B cell (primary cell): ENCODE results near the gene CLK2.

Experiments used
- CTCF ChIP-seq: fragments of 200-600 bp; IDR thresholded peaks from one replicate; pipeline ENCODE4 v1.8.0; 2022; ENCODE audit warnings: antibody characterized with exemption, mild to moderate bottlenecking
- EZH2 ChIP-seq: IDR thresholded peaks from 2 replicates; pipeline ENCODE4 v1.6.1; 2012; ENCODE audit warnings: borderline replicate concordance, low read depth, mild to moderate bottlenecking, moderate library complexity, low read length; ENCODE audit not compliant: insufficient read depth, poor library complexity, severe bottlenecking

- TF ChIP-seq CTCF (no peak), EZH2 (no peak)
Measured at GRCh38 chr1:155296661-155297060, 23.4 kb upstream of the CLK2 start.
